Activated naive CD4-positive, alpha-beta T cell treated with anti-CD3 and anti-CD28 coated beads, Interleukin-2, amount 50 U/mL, for 24 hours (primary cell): ENCODE data around the gene TNFAIP1.

ENCODE experiments used
- H3K27ac Mint-ChIP-seq: one replicate; pipeline ENCODE4 v1.8.0; 2021; ENCODE audit warnings: mild to moderate bottlenecking, mixed read lengths
- H3K27me3 Mint-ChIP-seq: one replicate; pipeline ENCODE4 v1.8.0; 2021; ENCODE audit warnings: mixed read lengths
- H3K36me3 Mint-ChIP-seq: one replicate; pipeline ENCODE4 v1.8.0; 2021; ENCODE audit warnings: mixed read lengths
- H3K4me1 Mint-ChIP-seq: one replicate; pipeline ENCODE4 v1.8.0; 2021; ENCODE audit warnings: mixed read lengths
- H3K4me3 Mint-ChIP-seq: one replicate; pipeline ENCODE4 v1.8.0; 2021; ENCODE audit warnings: mild to moderate bottlenecking, mixed read lengths
- H3K9me3 Mint-ChIP-seq: one replicate; pipeline ENCODE4 v1.8.0; 2021; ENCODE audit warnings: mixed read lengths

The TNFAIP1 gene

DNA sequence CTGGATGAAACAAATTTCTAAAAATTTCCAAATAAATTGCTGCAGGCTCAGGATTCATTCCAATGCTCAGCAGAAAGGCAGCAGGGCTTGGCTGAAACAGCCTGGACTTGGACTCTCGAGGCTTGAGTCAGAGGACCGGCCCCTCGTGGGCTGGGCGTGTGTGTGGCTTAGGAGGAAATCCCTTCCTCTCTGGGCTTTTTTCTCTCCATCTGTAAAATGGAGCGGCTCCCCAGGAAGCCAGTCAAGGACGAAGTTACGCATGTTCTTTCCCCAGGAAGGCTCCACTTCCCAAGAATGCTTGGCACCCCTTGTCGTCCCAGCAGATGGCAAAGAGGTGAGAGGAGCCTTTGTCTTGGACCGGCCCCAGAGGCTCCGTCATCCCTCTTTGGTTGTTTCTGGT lies 56.9 kb downstream of the TNFAIP1 start:
- Mint-ChIP-seq H3K4me1 (peaks cover 4% of the 10 kb centered on the region), H3K4me3 (no peak overlapping the region), H3K9me3 (no peaks in the 10 kb centered on the region), H3K27me3 (no peaks in the 10 kb centered on the region), H3K27ac (no peak overlapping the region), H3K36me3 (peaks cover 13% of the 10 kb centered on the region)

DNA sequence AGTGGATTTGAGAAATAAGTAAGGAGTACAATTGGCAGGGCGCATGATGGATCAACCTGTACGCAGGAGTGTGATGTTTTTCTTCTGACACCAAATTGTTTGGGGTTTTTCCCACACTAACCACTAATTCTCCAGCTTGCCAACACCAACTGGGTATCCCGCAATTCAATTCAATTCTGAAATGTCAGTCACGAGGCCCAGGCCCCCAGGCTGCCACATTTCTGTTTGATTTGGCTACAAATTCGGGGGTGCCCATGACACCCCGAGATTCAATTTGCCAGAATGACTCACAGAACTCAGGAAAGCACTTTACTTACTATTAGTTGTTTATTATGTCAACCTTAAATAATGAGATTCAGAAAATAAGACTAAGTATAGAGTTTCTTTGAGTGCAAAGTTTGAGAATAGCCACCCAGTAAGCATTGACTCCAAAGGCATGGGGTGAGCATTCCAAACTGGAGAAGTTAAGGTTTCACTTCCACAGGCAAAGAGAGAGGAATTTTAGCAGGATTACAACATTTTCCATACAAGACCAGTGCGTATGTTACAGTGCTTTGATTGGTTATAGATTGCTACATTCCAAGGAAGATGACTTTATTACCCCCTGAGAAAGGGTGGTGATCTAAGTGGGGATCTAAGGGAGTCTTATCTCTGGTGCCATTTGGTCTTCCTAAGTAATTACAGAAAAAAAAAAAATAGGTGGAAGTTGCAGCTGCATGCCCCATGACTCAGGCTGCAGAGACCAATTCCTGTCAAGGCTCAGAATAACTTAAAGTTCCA lies 59.0 kb downstream of the TNFAIP1 start:
- Mint-ChIP-seq H3K27ac (no peak overlapping the region), H3K4me1 (no peaks in the 10 kb centered on the region), H3K9me3 (no peaks in the 10 kb centered on the region), H3K36me3 (peaks cover 10% of the 10 kb centered on the region), H3K4me3 (no peak overlapping the region), H3K27me3 (no peaks in the 10 kb centered on the region)

DNA sequence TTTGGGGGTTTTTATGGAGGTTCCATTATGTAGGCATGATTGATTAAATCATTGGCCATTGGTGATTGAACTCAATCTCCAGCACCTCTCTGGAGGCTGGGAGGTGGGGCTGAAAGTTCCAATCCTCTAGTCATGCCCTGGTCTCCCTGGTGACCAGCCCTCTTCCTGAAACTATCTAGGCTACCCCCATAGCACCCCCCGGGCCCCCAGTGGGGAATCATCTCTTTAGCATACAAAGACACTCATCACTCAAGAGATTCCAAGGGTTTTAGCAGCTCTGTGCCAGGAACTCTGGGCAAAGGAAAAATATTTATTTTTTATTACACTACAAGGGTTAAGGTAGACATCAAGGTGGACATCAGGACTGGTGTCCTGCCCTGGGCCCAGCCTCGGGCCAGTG lies 59.9 kb downstream of the TNFAIP1 start:
- no peak overlapping the region for H3K4me3 Mint-ChIP-seq
- no peaks in the 10 kb centered on the region for H3K9me3 Mint-ChIP-seq
- peaks cover 7% of the 10 kb centered on the region for H3K36me3 Mint-ChIP-seq
- H3K4me1 Mint-ChIP-seq, result no peaks in the 10 kb centered on the region
- H3K27me3 Mint-ChIP-seq, result no peaks in the 10 kb centered on the region
- H3K27ac Mint-ChIP-seq, result no peak overlapping the region

DNA sequence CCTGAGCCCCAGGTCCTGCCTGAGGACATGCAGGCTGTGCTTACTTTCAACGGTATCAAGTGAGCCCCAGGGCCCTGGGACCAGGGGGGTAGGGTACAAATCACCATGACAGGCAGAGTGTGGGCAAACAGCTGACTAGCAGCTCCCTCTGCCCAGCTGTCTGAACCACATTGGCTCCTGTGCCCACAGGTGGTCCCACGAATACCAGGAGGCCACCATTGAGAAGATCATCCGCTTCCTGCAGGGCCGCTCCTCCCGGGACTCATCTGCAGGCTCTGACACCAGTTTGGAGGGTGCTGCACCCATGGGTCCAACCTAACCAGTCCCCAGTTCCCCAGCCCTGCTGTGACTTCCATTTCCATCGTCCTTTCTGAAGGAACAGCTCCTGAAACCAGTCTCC lies 60.4 kb downstream of the TNFAIP1 start:
- Mint-ChIP-seq H3K9me3 (no peaks in the 10 kb centered on the region), H3K36me3 (peaks cover 5% of the 10 kb centered on the region), H3K27ac (no peak overlapping the region), H3K4me3 (no peak overlapping the region), H3K27me3 (no peaks in the 10 kb centered on the region), H3K4me1 (no peaks in the 10 kb centered on the region)
